ENCODE data around the gene ABCA13. TPM values are rescaled to one million over a fixed set of nuclear protein-coding genes. Genes with fewer than 3 reads are reported as not detected.
A peak's percentile ranks its signal among the peaks of the same experiment; 100 is the strongest.

ABCA13 gene
- total and polyA plus RNA-seq, 2 donors (not counting 3 experiments of a cell fraction or from before 2014, with no cell fraction given): 0.01 to 0.11 TPM

- H3K9me1 ChIP-seq (replicated peaks; ENCODE audit: control insufficient read depth, extremely low read depth, insufficient read depth, low read length): no peaks in the 10 kb centered on the region
- FAIRE-seq (peak; percentile 57), DNase-seq (ENCODE audit: low read depth, low spot score) (peak; percentile 14)
- no peaks in the 10 kb centered on the region for H3K9me3 ChIP-seq (replicated peaks; ENCODE audit: control insufficient read depth, insufficient read depth, low read length)
- H3K36me3 ChIP-seq (ENCODE audit: control insufficient read depth in 2 of 2, extremely low read depth in 1 of 2, insufficient read depth in 2 of 2, low read length in 2 of 2): no peaks in the 10 kb centered on the region
- TF ChIP-seq POLR2A (IDR thresholded peaks at IDR 0.05; ENCODE audit: low read depth, low read length) (no peak), FOS (IDR thresholded peaks at IDR 0.05; ENCODE audit: borderline replicate concordance, insufficient read depth, low read length) (no peak), GATA2 (IDR thresholded peaks at IDR 0.05; ENCODE audit: insufficient read depth, insufficient read length, low read depth, low read length) (no peak), JUN (IDR thresholded peaks at IDR 0.05; ENCODE audit: borderline replicate concordance, insufficient read depth, insufficient read length, low read depth) (no peak), POLR2AphosphoS5 (IDR thresholded peaks at IDR 0.05; ENCODE audit: insufficient read depth, low read depth, low read length) (no peak)
- TF ChIP-seq, protein P1, sequence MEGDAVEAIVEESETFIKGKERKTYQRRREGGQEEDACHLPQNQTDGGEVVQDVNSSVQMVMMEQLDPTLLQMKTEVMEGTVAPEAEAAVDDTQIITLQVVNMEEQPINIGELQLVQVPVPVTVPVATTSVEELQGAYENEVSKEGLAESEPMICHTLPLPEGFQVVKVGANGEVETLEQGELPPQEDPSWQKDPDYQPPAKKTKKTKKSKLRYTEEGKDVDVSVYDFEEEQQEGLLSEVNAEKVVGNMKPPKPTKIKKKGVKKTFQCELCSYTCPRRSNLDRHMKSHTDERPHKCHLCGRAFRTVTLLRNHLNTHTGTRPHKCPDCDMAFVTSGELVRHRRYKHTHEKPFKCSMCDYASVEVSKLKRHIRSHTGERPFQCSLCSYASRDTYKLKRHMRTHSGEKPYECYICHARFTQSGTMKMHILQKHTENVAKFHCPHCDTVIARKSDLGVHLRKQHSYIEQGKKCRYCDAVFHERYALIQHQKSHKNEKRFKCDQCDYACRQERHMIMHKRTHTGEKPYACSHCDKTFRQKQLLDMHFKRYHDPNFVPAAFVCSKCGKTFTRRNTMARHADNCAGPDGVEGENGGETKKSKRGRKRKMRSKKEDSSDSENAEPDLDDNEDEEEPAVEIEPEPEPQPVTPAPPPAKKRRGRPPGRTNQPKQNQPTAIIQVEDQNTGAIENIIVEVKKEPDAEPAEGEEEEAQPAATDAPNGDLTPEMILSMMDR (IDR thresholded peaks at IDR 0.05; ENCODE audit: extremely low read depth in 1 of 2, insufficient read depth in 1 of 2, low read depth in 1 of 2, low read length in 2 of 2): peak; percentile 31 to 37
- no peak overlapping the region for H2AFZ ChIP-seq (ENCODE audit: low read depth, low read length)
- no peak overlapping the region for H3K27ac ChIP-seq (ENCODE audit: insufficient read depth, low read depth, low read length)
- H4K20me1 ChIP-seq (replicated peaks; ENCODE audit: control insufficient read depth, extremely low read depth, insufficient read depth, low read length): no peaks in the 10 kb centered on the region
- H3K4me1 ChIP-seq (ENCODE audit: control insufficient read depth, extremely low read depth, insufficient read depth, low read length): peaks cover 4% of the 10 kb centered on the region
- POLR2A ChIA-PET: no interaction called here
- no peak overlapping the region for H3K4me2 ChIP-seq (ENCODE audit: insufficient read depth, low read length)
- dilution Hi-C loops (cut with MboI; ENCODE audit: extremely low pct_ligation_motif_present, low sequenced_read_pairs) (no loop called here), intact Hi-C loops (cut with micrococcal nuclease) (no loop called here)
- CTCF ChIA-PET: interaction anchor here (0.9 to 2.4 kb wide), 5 partner anchors 8 to 1269 kb away, joined by 3 to 8 read pairs (median 3); no protein-coding TSS in a partner anchor
- no peaks in the 10 kb centered on the region for H3K79me2 ChIP-seq (ENCODE audit: control insufficient read depth, insufficient read depth, low read length)
- no TSS peak for BruUV-seq (replicated peaks)
- no peak overlapping the region for H3K9ac ChIP-seq (replicated peaks; ENCODE audit: extremely low read depth, insufficient read depth, low read length)
- no peaks in the 10 kb centered on the region for H3K27me3 ChIP-seq (ENCODE audit: control insufficient read depth in 2 of 2, insufficient read depth in 2 of 2, low read length in 2 of 2)
- no peak overlapping the region for H3K4me3 ChIP-seq (replicated peaks in 1 of 3; ENCODE audit: insufficient read depth in 1 of 3, low read depth in 1 of 3, low read length in 3 of 3)
These were observed 31.8 kb upstream of the ABCA13 start for GRCh38 chr7:48139459-48139858.
